ENCODE results near the gene PTPRD. TPM values are rescaled to one million over a fixed set of nuclear protein-coding genes. Genes with fewer than 3 reads are reported as not detected.

PTPRD gene
- 0.13 to 0.49 TPM (median 0.26 TPM) in 5 replicates for total RNA-seq (2022; extraction: Qiagen RNA extraction)

GRCh38 chr9:10612641-10613398 lies at the start of gene PTPRD:
Gene PTPRD, minus strand, starts transcription at chr9:10613002.

